Measurements from ENCODE around the gene TNKS2.

TNKS2 gene

DNA sequence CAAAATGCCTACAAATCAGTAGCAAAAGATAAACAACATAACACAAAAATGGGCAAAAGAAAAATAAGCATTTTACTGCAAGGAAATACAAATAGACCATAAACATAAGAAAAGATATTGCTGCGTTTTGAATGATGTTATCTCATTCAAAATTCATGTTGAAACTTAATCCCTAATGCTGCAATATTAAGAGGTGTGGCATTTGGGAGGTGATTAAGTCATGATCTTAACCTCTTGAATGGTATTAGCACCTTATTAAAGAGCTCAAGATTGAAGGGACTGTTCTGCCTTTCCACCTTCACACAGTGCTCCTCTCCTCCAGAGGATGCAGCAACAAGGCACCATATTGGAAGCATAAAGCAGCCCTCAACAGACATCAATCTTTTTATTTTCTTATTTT lies 12.4 kb upstream of the TNKS2 start:
- H3K36me3 ChIP-seq (replicated peaks) = no peaks in the 10 kb centered on the region
- H3K4me3 ChIP-seq (ENCODE audit: low read depth, low read length) = no peak overlapping the region
- in situ Hi-C loops (cut with HindIII; ENCODE audit: low pct_ligation_motif_present, low sequenced_read_pairs) = no loop called here
- TF ChIP-seq, protein P1, sequence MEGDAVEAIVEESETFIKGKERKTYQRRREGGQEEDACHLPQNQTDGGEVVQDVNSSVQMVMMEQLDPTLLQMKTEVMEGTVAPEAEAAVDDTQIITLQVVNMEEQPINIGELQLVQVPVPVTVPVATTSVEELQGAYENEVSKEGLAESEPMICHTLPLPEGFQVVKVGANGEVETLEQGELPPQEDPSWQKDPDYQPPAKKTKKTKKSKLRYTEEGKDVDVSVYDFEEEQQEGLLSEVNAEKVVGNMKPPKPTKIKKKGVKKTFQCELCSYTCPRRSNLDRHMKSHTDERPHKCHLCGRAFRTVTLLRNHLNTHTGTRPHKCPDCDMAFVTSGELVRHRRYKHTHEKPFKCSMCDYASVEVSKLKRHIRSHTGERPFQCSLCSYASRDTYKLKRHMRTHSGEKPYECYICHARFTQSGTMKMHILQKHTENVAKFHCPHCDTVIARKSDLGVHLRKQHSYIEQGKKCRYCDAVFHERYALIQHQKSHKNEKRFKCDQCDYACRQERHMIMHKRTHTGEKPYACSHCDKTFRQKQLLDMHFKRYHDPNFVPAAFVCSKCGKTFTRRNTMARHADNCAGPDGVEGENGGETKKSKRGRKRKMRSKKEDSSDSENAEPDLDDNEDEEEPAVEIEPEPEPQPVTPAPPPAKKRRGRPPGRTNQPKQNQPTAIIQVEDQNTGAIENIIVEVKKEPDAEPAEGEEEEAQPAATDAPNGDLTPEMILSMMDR (IDR thresholded peaks at IDR 0.05; ENCODE audit: low read depth, low read length, missing control alignments) = no peak
- H3K27ac ChIP-seq = no peak overlapping the region
- H3K27me3 ChIP-seq (replicated peaks) = no peaks in the 10 kb centered on the region
- no peak for DNase-seq

DNA sequence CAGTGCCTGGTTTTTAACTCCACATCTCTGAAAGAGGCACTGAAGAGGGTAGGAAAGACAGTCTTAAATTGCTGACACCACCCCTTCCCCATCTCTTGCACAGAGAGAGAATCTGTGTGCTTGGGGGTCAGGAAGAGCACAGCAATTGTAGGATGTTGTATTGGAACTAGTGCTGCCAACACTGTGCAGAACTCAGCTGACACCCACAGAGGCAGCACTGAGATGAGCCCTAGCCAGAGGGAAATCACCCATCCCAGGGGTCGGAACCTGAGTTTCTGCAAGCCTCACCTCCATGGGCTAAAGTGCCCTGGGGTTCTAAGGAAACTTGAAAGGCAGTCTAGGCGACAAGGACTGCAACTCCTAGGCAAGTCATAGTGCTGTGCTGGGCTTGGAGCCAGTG lies 11.0 kb upstream of the TNKS2 start:
- no peak for DNase-seq
- H3K27ac ChIP-seq = no peak overlapping the region
- no peak overlapping the region for H3K4me3 ChIP-seq (ENCODE audit: low read depth, low read length)
- no peaks in the 10 kb centered on the region for H3K36me3 ChIP-seq (replicated peaks)
- in situ Hi-C loops (cut with HindIII; ENCODE audit: low pct_ligation_motif_present, low sequenced_read_pairs) = no loop called here
- TF ChIP-seq, protein P1 (IDR thresholded peaks at IDR 0.05; ENCODE audit: low read depth, low read length, missing control alignments) = no peak
- H3K27me3 ChIP-seq (replicated peaks) = no peaks in the 10 kb centered on the region

DNA sequence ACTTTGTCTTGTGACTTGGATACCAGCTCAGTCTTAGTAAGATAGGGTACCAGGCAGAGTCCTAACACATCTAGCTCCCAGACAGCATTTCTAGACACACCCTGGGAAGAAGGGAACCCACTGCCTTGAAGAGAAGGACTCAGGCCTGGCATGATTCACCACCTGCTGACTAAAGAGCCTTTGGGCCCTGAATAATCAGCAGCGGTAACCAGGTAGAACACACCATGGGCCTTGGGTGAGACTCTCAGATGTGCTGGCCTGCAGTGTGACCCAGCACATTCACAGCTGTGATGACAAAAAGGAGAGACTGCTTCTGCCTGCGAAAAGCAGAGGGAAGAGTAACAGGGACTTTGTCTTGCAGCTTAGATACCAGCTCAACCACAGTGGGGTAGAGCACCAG lies 10.4 kb upstream of the TNKS2 start:
- Histone ChIP-seq H3K4me3 (ENCODE audit: low read depth, low read length) (no peak overlapping the region), H3K36me3 (replicated peaks) (no peaks in the 10 kb centered on the region), H3K27ac (no peak overlapping the region), H3K27me3 (replicated peaks) (no peaks in the 10 kb centered on the region)
- no peak for DNase-seq
- in situ Hi-C loops (cut with HindIII; ENCODE audit: low pct_ligation_motif_present, low sequenced_read_pairs) = no loop called here
- TF ChIP-seq, protein P1 (IDR thresholded peaks at IDR 0.05; ENCODE audit: low read depth, low read length, missing control alignments) = no peak

DNA sequence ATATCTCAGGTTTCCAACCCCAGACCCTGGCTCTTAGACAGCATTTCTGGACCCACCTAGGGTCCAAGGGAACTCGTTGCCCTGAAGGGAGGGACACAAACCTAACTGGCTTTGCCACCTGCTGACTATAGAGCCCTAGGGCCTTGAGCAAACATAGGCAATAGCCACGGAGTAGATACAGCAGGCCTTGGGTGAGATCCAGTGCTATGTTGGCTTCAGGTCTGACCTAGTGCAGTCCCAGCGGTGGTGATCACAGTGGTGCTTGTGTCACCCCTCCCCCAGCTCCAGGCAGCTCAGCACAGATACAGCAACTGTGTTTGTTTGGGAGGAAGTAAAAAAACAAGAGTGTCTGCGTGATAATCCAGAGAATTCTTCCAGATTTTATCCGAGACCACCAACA lies 9.7 kb upstream of the TNKS2 start:
- TF ChIP-seq, protein P1 (IDR thresholded peaks at IDR 0.05; ENCODE audit: low read depth, low read length, missing control alignments) = no peak
- no peak for DNase-seq
- in situ Hi-C loops (cut with HindIII; ENCODE audit: low pct_ligation_motif_present, low sequenced_read_pairs) = no loop called here
- Histone ChIP-seq H3K27ac (no peak overlapping the region), H3K4me3 (ENCODE audit: low read depth, low read length) (no peak overlapping the region), H3K27me3 (replicated peaks) (no peaks in the 10 kb centered on the region), H3K36me3 (replicated peaks) (no peaks in the 10 kb centered on the region)

DNA sequence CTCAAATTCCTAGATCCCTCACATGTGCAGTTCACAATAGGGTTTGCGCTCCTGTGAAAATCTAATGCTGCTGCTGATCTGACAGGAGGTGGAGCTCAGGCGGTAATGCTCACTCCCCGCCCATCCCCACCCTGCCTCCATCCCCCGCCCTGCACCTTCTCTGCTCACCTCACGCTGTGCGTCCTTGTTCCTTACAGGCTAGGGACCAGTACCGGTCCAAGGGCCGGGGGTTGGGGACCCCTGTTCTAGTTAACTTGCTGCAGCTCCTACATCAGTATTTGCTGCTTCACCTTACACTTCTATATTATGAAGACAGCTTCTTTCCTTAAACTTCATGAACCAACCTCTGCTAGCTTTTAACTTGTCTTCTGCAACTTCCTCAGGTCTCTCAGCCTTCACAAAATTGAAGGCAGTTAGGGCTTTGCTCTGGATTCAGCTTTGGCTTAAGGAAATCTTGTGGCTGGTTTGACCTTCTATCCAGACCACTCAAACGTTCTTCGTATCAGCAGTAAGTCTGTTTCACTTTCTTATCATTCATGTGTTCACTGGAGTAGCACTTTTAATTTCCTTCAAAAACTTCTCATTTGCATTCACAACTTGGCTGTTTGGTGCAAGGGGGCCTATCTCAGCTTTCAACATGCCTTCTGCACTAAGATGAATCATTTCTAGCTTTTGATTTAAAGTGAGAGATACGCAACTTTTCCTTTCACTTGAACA lies 1.7 kb upstream of the TNKS2 start:
- peak overlapping the region; percentile 12 for H3K4me3 ChIP-seq (ENCODE audit: low read depth, low read length)
- no peaks in the 10 kb centered on the region for H3K27me3 ChIP-seq (replicated peaks)
- DNase-seq = no peak
- TF ChIP-seq, protein P1 (IDR thresholded peaks at IDR 0.05; ENCODE audit: low read depth, low read length, missing control alignments) = no peak
- H3K36me3 ChIP-seq (replicated peaks) = no peaks in the 10 kb centered on the region
- no peak overlapping the region for H3K27ac ChIP-seq
- in situ Hi-C loops (cut with HindIII; ENCODE audit: low pct_ligation_motif_present, low sequenced_read_pairs) = no loop called here
